ENCODE data around the gene BRD1.

Gene BRD1

GRCh38 chr22:49833340-49834007, 5.8 kb upstream of the BRD1 start:
- peaks cover 0 to 6% (median 0%) of the 10 kb centered on the region in 3 donors for H3K9me3 ChIP-seq
- H3K27me3 ChIP-seq: peaks cover 0 to 6% of the 10 kb centered on the region in 2 donors
- no peak overlapping the region for H3K4me3 ChIP-seq
- H3K27ac ChIP-seq: no peak overlapping the region
- no peak for TF ChIP-seq CTCF (IDR thresholded peaks at IDR 0.05)
- DNase-seq: no peak
- peaks cover 0 to 2% (median 0%) of the 10 kb centered on the region in 4 donors for H3K4me1 ChIP-seq
- intact Hi-C loops (cut with DNase I; ENCODE audit: low total_unique reads): no loop called here
- H3K36me3 ChIP-seq: no peaks in the 10 kb centered on the region

GRCh38 chr22:49829044-49829853, 1.6 kb upstream of the BRD1 start:
- peaks cover 7 to 33% (median 29%) of the 10 kb centered on the region in 4 donors for H3K4me1 ChIP-seq
- no peak for TF ChIP-seq CTCF (IDR thresholded peaks at IDR 0.05)
- H3K36me3 ChIP-seq: no peaks in the 10 kb centered on the region
- no peak for DNase-seq
- peaks cover 0 to 6% (median 0%) of the 10 kb centered on the region in 3 donors for H3K9me3 ChIP-seq
- H3K27me3 ChIP-seq: no peaks in the 10 kb centered on the region
- no peak overlapping the region for H3K27ac ChIP-seq
- no peak overlapping the region for H3K4me3 ChIP-seq
- intact Hi-C loops (cut with DNase I; ENCODE audit: low total_unique reads): no loop called here

GRCh38 chr22:49828599-49828965, 909 bp upstream of the BRD1 start:
- Histone ChIP-seq H3K27ac (no peak overlapping the region), H3K4me1 (peaks cover 7 to 38% (median 32%) of the 10 kb centered on the region in 4 donors), H3K27me3 (no peaks in the 10 kb centered on the region), H3K36me3 (peaks cover 2 to 5% (median 4%) of the 10 kb centered on the region in 3 donors), H3K9me3 (peaks cover 0 to 6% (median 0%) of the 10 kb centered on the region in 3 donors), H3K4me3 (peak overlapping the region in 1 of 2 donors; percentile 91)
- TF ChIP-seq CTCF (IDR thresholded peaks at IDR 0.05): no peak
- intact Hi-C loops (cut with DNase I; ENCODE audit: low total_unique reads): no loop called here
- no peak for DNase-seq

GRCh38 chr22:49827271-49827852, 311 bp downstream of the BRD1 start:
- Histone ChIP-seq H3K27ac (peak overlapping the region; percentile 79 to 95), H3K4me1 (peaks cover 7 to 49% (median 33%) of the 10 kb centered on the region in 4 donors), H3K4me3 (peak overlapping the region; percentile 91 to 94), H3K27me3 (no peaks in the 10 kb centered on the region), H3K36me3 (peaks cover 13 to 17% (median 16%) of the 10 kb centered on the region in 3 donors), H3K9me3 (peaks cover 0 to 6% (median 0%) of the 10 kb centered on the region in 3 donors)
- intact Hi-C loops (cut with DNase I; ENCODE audit: low total_unique reads): no loop called here
- no peak for DNase-seq
- no peak for TF ChIP-seq CTCF (IDR thresholded peaks at IDR 0.05)

GRCh38 chr22:49826603-49827270, 936 bp downstream of the BRD1 start:
- H3K36me3 ChIP-seq: peaks cover 19 to 24% (median 22%) of the 10 kb centered on the region in 3 donors
- peaks cover 0 to 4% (median 0%) of the 10 kb centered on the region in 3 donors for H3K9me3 ChIP-seq
- peak overlapping the region; percentile 79 to 95 for H3K27ac ChIP-seq
- peaks cover 7 to 49% (median 37%) of the 10 kb centered on the region in 4 donors for H3K4me1 ChIP-seq
- peak overlapping the region; percentile 91 to 94 for H3K4me3 ChIP-seq
- DNase-seq: peak; percentile 55 to 77
- H3K27me3 ChIP-seq: no peaks in the 10 kb centered on the region
- no peak for TF ChIP-seq CTCF (IDR thresholded peaks at IDR 0.05)
- intact Hi-C loops (cut with DNase I; ENCODE audit: low total_unique reads): no loop called here
